ENCODE measurements around the gene WDR76.

The WDR76 gene

GRCh38 chr15:43795997-43796396, 30.8 kb upstream of the WDR76 start:
- TF ChIP-seq EGR1 (IDR thresholded peaks at IDR 0.05) (no peak), ZBTB7A (IDR thresholded peaks at IDR 0.05; ENCODE audit: low read depth) (no peak), TCF12 (IDR thresholded peaks at IDR 0.05; ENCODE audit: low read depth) (no peak), CREB1 (IDR thresholded peaks at IDR 0.05; ENCODE audit: low read depth) (no peak), NFIC (IDR thresholded peaks at IDR 0.05) (no peak), MAX (IDR thresholded peaks at IDR 0.05) (no peak), YY1 (IDR thresholded peaks at IDR 0.05; ENCODE audit: low read depth) (no peak), USF1 (IDR thresholded peaks at IDR 0.05) (no peak), FOXM1 (IDR thresholded peaks at IDR 0.05; ENCODE audit: borderline replicate concordance, low read depth) (no peak), EP300 (IDR thresholded peaks at IDR 0.05; ENCODE audit: borderline replicate concordance) (no peak), RAD21 (IDR thresholded peaks at IDR 0.05; ENCODE audit: low read depth) (no peak), REST (IDR thresholded peaks at IDR 0.05; ENCODE audit: low read depth) (no peak), TEAD4 (IDR thresholded peaks at IDR 0.05) (no peak), CEBPB (IDR thresholded peaks at IDR 0.05) (no peak), TAF1 (IDR thresholded peaks at IDR 0.05; ENCODE audit: low read depth) (no peak)

- TF ChIP-seq FOXM1 (IDR thresholded peaks at IDR 0.05; ENCODE audit: borderline replicate concordance, low read depth) = no peak
- no peak for TF ChIP-seq YY1 (IDR thresholded peaks at IDR 0.05; ENCODE audit: low read depth)
- no peak for TF ChIP-seq TAF1 (IDR thresholded peaks at IDR 0.05; ENCODE audit: low read depth)
- TF ChIP-seq MAX (IDR thresholded peaks at IDR 0.05) = no peak
- TF ChIP-seq USF1 (IDR thresholded peaks at IDR 0.05) = no peak
- no peak for TF ChIP-seq NFIC (IDR thresholded peaks at IDR 0.05)
- no peak for TF ChIP-seq TCF12 (IDR thresholded peaks at IDR 0.05; ENCODE audit: low read depth)
- TF ChIP-seq EGR1 (IDR thresholded peaks at IDR 0.05) = no peak
- no peak for TF ChIP-seq TEAD4 (IDR thresholded peaks at IDR 0.05)
- TF ChIP-seq EP300 (IDR thresholded peaks at IDR 0.05; ENCODE audit: borderline replicate concordance) = no peak
- no peak for TF ChIP-seq CEBPB (IDR thresholded peaks at IDR 0.05)
- no peak for TF ChIP-seq RAD21 (IDR thresholded peaks at IDR 0.05; ENCODE audit: low read depth)
- TF ChIP-seq ZBTB7A (IDR thresholded peaks at IDR 0.05; ENCODE audit: low read depth) = no peak
These were observed 30.2 kb upstream of the WDR76 start for GRCh38 chr15:43796566-43796965.

GRCh38 chr15:43799209-43799944, 27.4 kb upstream of the WDR76 start:
- no peak for TF ChIP-seq MAX (IDR thresholded peaks at IDR 0.05)

- TF ChIP-seq TEAD4 (IDR thresholded peaks at IDR 0.05) (no peak), YY1 (IDR thresholded peaks at IDR 0.05; ENCODE audit: low read depth) (no peak), TAF1 (IDR thresholded peaks at IDR 0.05; ENCODE audit: low read depth) (no peak), REST (IDR thresholded peaks at IDR 0.05; ENCODE audit: low read depth) (no peak), NFIC (IDR thresholded peaks at IDR 0.05) (no peak), RAD21 (IDR thresholded peaks at IDR 0.05; ENCODE audit: low read depth) (no peak), EP300 (IDR thresholded peaks at IDR 0.05; ENCODE audit: borderline replicate concordance) (no peak), CREB1 (IDR thresholded peaks at IDR 0.05; ENCODE audit: low read depth) (no peak), MAX (IDR thresholded peaks at IDR 0.05) (no peak), CEBPB (IDR thresholded peaks at IDR 0.05) (no peak), TCF12 (IDR thresholded peaks at IDR 0.05; ENCODE audit: low read depth) (no peak), USF1 (IDR thresholded peaks at IDR 0.05) (no peak), EGR1 (IDR thresholded peaks at IDR 0.05) (no peak), ZBTB7A (IDR thresholded peaks at IDR 0.05; ENCODE audit: low read depth) (no peak)
These were observed 26.9 kb upstream of the WDR76 start, which contains the start of gene SERINC4 for GRCh38 chr15:43799945-43800285. TSS of gene SERINC4 (minus strand) at chr15:43800220. CDS start at chr15:43799986, 234 bp downstream.
